NCI-H2029 treated with DMSO at 0.1 percent for 48 hours (cell line): ENCODE measurements around the gene ECE1.
"Not testable (repeated sequence)": the region's sequence is repeated elsewhere in the genome, so short reads cannot be mapped to it uniquely, and the experiment has no call there.

Experiments used
- DNase-seq: peaks from one replicate; lab custom pipeline; 2025; lab: John Stamatoyannopoulos, UW

Gene ECE1

GRCh38 chr1:21249940-21250493, 40.2 kb downstream of the ECE1 start:
- DNase-seq = no peak

DNA sequence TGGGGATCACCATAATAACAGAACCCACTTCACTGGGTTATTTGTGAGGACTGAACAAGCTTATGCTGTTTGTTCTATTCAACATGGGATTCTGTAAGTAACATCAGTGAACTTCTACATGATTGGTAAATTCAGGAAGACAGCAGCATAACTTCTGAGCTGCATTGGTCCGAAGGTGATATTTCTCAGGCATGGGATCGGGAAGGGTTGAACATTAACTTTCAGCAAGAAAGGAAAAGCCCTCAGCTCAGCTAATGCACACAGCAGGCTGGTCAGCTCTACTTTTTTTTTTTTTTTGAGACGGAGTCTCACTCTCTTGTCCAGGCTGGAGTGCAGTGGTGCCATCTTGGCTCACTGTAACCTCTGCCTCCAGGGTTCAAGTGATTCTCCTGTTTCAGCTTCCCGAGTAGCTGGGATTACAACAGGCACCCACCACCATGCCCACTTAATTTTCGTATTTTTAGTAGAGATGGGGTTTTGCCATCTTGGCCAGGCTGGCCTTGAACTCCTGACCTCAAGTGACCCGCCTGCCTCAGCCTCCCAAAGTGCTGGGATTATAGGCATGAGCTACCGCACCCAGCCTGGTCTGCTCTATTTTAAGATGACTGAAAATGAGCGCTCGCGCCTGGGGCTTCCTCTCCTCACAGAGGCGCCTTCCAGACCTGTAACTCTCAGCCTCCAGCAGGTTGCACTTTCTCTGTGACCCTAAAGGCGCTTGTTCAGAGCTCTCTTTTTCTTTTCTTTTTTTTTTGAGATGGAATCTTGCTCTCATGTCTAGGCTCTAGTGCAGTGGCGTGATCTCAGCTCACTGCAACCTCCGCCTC, 42.2 kb downstream of the ECE1 start:
- no peak for DNase-seq

- no peak for DNase-seq
Measured at GRCh38 chr1:21246905-21247642, 43.2 kb downstream of the ECE1 start.

DNA sequence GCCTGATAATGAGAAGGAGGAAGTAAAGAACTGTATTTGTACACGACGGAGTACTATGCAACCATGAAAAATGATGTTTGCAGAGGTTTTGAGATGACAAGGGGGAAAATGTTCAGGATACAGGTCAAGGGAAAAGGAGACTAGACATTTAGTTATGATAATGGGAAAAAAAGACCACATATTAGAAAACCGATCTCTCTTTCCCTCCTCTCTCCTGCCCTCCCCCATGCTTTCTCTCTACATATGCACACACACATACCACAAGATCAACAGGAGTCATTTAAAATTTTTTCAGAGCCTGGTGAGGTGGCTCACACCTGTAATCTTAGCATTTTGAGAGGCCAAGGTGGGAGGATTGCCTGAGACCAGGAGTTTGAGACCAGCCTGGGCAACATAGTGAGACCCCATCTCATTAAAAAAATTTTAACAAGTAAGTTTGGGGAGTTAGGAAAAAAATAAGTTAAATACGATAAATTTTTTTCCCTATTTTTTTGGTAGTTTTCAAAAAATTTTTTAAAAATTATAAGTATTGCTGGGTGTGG, 44.5 kb downstream of the ECE1 start:
- no peak for DNase-seq

GRCh38 chr1:21244986-21245687, 45.1 kb downstream of the ECE1 start:
- no peak for DNase-seq

DNA sequence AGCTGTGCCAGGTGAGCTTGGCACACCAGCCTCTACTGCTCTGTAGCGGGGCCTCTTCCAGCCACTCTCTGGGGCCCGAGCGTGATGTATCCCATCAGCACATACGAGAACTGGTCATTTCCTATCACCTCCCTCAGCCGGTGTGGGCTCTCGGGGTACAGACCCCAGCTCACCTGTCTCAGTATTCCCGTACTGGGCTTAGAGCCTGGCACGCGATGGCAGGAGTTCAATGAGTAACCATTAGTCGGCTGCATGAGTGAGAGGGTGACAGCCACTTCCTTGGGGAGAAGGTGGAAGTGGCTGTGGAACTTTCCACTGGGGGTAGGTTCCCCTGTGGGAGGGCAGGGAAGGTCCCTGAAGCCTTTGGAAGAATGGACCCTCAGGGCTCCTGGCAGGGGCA, 46.1 kb downstream of the ECE1 start:
- no peak for DNase-seq

DNA sequence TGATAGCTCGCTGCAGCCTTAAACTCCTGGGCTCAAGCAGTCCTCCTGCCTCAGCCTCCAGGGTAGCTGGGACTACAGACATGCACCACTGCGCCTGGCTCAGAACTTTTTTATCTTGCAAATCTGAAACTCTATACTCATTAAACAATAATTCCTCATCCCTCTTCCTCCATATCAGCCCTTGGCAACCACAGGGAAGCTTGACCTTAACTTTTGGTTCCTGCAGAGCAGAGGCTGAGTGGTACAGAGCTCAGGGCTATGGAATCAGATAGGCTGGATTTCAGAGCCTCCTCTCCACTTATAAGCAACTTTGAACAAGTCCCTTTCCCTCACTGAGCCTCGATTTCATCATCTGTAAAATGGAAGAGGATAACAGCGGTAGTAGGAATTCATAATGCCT, 47.4 kb downstream of the ECE1 start:
- no peak for DNase-seq

GRCh38 chr1:21241771-21242581, 48.3 kb downstream of the ECE1 start:
- no peak for DNase-seq

- no peak for DNase-seq
Measured at GRCh38 chr1:21240706-21241105, 49.6 kb downstream of the ECE1 start.

GRCh38 chr1:21239221-21239620, 51.0 kb downstream of the ECE1 start:
- DNase-seq = no peak

DNA sequence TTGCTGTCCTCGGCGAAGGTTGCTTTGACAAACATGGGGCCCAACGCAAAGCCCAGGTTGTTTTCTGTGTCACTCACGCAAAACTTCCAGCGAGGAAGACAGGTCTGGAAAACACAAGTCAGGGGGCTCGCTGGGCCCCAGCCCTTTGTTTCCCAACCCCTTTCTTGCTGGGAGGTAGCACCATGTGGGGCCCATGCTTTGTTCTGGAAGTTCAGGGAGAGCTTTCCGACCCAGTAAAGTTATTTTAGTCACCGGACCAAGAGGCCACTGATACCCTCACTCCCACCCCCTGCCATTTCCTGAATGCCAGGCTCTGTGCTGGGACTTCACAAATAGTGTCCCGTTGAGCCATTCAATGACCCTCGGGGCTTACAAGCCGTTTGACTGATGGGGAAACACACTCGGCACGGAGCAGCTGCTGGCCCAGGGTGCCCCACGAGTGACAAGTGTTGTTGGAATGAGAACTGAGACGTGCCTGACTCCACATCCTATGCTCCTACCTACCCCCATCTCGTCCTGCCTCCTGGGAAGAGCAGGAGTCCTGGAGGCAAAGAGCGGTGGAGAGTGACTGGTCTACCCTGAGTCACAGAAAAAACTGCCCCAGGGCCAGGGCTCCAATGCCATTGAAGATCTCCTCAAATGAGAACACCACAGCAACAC, 52.0 kb downstream of the ECE1 start:
- DNase-seq = no peak

- DNase-seq = no peak
Measured at GRCh38 chr1:21237446-21238088, 52.7 kb downstream of the ECE1 start.

DNA sequence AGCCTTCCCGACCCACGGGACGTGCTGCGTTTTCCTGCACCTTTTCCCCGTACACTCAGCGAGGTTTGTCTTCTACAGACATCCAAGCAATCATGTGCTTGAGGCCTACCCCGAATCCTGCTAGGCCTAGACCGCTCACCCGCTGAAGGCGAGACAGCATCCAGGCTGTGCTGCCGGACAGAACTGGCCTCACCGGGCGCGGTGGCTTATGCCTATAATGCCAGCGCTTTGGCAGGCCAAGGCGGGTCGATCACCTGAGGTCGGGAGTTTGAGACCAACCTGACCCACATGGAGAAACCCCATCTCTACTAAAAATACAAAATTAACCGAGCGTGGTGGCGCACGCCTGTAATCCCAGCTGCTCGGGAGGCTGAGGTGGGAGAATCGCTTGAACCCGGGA, 54.1 kb downstream of the ECE1 start:
- no peak for DNase-seq

GRCh38 chr1:21234779-21235178, 55.5 kb downstream of the ECE1 start:
- DNase-seq = no peak

DNA sequence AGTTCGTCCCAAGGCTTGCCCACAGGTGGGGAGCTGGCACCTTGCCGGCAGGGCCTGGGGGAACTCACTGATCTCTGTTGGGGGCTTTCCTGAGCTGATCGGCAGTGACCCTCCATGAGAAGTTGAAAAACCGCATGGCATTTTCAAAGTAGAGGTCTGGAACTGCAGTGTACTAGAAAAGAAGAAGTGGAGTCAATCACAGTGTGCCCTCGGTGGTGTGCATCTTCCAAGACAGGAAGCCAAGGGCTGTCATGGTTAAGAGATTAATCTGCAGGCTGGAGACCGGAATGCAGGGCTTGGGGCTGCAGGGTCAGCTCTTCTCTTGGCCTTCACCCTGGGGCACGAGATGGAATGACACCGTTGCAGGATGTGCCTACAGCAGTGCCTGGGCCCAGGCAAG, 56.8 kb downstream of the ECE1 start:
- DNase-seq = no peak

DNA sequence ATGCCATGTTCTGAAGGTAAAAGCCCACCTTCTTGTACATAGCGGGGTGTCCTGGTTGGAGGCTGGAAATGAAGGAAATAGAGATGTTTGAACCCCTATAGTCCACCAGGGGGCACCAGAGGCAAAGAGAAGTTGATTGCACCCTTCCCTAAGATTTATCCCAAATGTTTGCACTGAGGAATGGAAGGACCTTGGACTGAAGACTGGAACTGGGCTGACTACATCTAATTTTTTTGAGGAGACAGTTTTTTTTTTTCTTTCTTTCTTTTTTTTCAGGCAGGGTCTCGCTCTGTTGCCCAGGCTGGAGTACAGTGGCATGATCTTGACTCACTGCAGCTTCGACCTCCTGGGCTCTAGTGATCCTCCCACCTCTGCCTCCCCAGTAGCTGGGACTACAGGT, 58.2 kb downstream of the ECE1 start:
- DNase-seq = peak; percentile 10

- DNase-seq = no peak
Measured at GRCh38 chr1:21229246-21230000, 60.8 kb downstream of the ECE1 start.

DNA sequence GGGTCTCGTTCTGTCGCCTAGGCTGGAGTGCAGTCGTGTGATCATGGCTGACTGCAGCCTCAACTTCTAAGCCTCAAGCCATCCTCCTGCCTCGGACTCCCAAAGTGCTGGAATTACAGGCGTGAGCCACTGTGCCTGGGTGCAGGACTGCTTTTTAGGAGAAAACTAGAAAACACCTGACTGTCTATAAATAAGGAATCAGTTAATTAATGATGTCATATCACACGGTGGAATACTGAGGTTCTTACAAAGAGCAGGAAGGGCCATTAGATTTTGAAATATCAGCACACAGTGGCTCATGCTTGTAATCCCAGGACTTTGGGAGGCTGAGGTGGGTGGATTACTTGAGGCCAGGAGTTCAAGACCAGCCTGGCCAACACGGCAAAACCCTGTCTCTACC, 62.0 kb downstream of the ECE1 start:
- DNase-seq = not testable (repeated sequence)

- no peak for DNase-seq
Measured at GRCh38 chr1:21225065-21225464, 65.2 kb downstream of the ECE1 start.

DNA sequence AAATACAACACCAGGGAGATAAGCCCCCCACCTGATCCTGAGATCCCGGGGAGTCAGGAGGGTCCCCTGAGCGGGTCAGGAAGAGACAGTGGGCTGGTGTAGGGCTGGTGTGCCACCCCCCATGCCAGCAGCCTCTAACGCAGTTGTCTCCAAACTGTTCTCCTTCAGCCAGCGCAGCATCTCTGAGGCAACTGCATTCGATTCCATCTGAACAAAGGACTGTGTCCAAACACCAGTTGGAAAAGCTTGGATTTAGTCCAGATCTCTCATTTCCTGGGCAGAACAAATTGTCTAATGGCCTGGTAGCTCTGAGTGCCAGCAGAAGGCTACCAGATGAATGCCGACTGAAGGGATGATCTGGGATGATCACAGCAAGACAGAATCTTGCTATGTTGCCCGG, 69.4 kb downstream of the ECE1 start:
- DNase-seq = peak; percentile 14
